GM15510 (cell line): Measurements from ENCODE around the gene CEBPA.

ENCODE experiments used
- POLR2A ChIP-seq: IDR thresholded peaks from 3 replicates; pipeline ENCODE4 v1.6.1; 2011; ENCODE audit warnings: borderline replicate concordance; ENCODE audit not compliant: insufficient read length; ENCODE audit errors: extremely low read depth

CEBPA gene

DNA sequence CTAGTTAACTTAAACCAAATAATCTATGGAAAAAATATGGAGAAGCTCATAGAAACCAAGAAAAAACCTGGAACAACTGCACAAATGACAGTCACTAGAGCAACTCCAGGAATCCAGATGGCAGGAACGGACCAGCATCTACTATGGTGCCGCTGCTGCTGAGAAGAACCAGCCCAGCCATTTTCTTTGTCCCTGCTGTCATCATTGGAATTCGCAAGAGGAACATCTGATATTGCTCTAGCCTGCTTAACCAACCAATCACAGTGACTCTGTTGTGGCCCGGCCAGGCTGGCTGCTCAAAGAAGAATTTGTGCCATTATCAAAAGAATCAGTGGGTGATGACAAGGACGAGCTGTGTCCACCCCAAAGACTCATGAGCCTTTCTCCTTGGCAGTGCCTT lies 33.1 kb upstream of the CEBPA start:
- TF ChIP-seq POLR2A = no peak

DNA sequence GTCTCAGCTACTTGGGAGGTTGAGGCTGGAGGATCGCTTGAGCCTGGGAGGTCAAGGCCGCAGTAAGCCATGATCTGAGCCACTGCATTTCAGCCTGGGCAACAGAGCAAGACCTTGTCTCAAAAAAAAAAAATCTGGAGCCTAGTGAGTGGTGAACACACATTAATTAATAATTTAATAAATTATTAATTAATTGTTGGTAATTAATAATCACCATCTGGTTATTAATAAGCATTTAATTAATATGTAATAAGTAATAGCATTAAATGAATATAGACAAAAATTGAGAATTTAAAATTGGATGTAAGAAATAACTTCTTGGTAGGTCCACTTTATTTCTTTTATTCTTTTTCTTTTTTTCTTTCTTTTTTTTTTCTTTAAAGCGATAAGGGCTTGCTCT lies 31.9 kb upstream of the CEBPA start:
- no peak for TF ChIP-seq POLR2A

DNA sequence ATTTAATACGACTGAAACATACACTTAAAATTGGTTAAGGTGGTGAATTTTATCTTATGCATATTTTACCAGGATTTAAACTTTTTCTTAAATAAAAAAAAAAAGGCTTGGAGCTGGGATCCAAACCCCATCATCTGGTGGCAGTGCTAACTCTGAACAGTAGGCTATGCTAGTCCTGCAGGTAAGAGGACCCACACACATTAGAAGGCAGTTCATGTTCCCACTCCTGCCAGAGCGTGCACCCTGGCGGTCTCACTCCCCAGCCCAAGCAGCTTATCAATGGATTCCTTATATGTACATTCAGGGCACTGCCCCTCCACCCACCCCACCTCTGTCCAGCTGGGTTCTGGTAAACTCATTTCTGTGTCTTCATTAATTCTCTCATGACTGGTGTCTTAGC lies 31.3 kb upstream of the CEBPA start:
- no peak for TF ChIP-seq POLR2A

DNA sequence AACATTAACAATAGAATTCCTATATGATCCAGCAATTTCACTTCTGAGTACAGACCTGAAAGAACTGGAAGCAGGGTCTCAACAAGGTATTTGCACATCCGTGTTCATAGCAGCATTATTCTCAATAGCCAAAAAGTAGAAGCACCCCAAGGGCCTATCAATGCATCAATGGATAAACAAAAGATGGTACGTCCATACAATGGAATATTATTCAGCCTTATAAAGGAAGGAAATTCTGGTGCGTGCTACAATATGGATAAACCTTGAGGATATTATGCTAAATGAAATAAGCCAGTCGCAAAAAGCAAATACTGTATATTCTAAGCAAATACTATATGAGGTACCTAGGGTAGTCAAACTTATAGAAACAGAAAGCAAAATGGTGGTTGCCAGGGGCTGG lies 30.8 kb upstream of the CEBPA start:
- no peak for TF ChIP-seq POLR2A

DNA sequence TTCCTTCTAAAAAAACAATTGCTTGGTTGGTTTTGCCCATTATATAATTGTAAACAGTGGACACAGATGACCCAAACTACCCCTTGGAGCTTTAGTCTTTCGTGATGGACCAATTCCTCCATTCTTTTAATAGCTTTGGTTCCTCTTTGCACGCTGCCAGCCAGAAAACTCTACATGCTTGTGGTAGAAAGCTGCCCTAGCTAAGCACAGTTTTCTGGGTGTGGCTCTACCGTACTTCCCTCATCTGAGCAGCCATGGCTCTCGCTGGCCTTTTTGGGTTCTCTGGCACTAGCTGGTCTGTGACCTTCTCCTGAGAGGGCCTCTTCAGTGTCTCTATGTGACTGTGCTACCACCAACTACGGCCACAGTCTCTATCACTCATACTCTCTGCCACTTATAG lies 29.9 kb upstream of the CEBPA start:
- no peak for TF ChIP-seq POLR2A

DNA sequence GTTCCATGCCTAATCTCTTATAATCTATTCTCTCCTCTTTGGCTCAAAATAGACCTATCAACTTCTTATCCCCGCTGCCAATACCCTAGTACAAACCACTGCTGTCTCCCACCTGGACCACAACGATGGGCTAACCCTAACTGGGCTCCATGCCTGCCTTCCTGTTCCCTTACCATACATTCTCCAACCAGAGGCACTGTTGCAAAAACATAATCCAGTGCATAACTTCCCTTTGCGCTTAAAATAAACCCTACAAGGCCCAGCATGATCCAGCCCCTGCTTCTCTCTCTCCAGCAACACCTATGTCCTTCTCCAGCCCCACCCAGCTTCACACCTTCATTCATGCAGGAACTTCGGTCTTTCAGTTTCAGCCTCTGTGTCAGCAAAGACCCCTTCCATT lies 27.4 kb upstream of the CEBPA start:
- no peak for TF ChIP-seq POLR2A

DNA sequence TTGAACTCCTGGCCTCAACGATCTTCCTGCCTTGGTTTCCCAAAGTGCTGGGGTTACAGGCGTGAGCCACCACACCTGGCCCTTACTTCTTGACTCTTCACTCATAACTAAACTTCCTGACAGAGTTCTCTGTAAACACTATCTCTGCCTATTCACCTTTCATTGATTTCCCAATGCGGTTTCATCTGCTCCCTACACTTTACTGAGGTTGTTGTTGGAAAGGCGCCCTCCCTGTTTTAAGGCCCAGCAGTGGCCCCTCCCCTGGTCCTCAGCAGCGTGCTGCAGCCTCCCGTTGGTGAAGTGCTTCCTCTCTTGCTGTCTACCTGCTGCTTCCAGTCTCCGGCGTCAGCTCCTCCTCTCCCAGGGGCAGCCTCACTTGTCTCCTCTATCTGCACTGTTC lies 26.7 kb upstream of the CEBPA start:
- TF ChIP-seq POLR2A = no peak

DNA sequence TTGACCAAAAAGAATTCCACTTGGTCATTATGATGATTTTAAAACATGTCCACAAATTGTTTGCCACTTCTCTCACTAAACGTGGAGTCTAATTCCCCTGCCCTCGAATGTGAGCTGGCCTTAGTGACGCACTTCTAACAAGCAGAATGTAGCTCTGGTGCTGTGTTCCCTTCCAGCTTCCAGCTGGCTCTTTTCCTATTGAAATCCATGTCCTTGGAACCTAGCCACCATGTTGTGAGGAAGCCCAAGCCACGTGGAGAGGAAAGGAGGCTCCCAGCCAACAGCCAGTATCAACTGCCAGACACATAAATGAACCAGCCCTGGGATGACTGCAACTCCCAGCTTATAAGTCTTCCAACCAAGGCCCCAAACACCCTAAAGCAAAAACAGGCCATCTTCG lies 23.6 kb upstream of the CEBPA start:
- no peak for TF ChIP-seq POLR2A

DNA sequence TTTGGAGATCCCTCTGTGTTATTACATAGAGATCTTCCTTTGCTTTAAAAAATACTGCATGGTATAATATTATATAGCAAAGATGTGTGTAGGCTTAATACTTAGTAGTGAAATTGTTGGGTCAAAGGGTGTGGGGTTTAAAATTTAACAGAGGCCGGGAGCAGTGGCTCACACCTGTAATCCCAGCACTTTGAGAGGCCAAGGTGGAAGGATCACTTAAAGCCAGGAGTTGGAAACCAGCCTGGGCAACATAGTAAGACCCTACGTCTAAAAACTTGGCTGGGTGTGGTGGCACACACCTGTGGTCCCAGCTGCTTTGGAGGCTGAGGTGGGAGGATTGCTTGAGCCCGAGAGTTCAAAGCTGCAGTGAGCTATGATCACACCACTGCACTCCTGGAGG lies 22.3 kb upstream of the CEBPA start:
- no peak for TF ChIP-seq POLR2A

DNA sequence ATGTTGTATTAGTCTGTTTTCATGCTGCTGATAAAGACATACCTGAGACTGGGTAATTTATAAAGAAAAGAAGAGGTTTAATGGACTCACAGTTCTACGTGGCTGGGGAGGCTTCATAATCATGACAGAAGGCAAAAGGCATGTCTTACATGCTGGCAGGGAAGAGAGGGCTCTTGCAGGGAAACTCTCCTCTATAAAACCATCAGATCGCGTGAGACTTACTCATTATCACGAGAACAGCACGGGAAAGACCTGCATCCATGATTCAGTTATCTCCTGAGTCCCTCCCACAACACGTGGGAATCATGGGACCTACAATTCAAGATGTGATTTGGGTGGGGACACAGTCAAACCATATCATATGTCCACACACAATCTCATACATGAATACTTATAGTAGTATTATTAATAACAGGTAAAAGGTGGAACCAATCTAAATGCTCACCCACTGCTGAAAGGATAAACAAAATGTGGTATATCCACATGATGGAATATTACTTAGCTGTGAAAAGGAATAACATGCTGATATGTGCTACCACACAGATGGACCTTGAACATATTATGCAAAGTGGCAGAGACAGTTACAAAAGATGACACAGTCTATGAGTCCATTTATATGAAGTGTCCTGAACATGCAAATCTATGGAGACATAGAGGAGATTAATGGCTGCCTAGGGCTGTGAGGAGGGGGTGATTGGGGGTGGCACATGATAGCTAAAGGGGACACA lies 20.9 kb upstream of the CEBPA start:
- TF ChIP-seq POLR2A = no peak

DNA sequence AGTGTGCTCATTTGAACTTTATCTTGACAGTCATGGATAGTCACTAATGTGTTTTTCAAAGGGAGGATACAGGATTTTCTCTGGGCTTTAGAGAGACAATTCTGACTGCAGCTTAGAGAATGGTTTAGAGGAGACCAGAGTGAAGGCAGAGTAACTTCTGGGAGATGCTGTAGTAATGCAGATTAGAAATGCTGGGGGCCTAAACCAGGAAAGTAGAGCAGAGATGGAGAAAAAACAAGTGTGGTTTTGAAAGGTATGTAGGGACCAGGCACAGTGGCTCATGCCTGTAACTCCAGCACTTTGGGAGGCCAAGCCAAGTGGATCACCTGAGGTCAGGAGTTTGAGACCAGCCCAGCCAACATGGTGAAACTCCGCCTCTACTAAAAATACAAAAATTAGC lies 18.3 kb upstream of the CEBPA start:
- no peak for TF ChIP-seq POLR2A

DNA sequence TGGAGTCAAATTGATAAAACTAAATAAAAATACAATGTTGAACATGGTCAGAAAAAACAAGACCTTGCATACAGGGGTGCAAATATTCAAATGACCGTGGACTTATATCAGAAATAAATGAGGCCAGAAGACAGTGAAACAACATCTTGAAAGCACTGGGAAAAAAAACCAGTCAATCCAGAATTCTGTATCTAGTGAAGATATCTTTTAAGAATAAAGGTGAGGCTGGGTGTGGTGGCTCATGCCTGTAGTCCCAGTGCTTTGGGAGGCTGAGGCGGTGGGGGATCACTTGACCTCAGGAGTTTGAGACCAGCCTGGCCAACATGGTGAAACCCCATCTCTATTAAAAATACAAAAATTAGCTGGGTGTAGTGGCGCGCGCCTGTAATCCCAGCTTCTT lies 15.2 kb upstream of the CEBPA start:
- TF ChIP-seq POLR2A = no peak

DNA sequence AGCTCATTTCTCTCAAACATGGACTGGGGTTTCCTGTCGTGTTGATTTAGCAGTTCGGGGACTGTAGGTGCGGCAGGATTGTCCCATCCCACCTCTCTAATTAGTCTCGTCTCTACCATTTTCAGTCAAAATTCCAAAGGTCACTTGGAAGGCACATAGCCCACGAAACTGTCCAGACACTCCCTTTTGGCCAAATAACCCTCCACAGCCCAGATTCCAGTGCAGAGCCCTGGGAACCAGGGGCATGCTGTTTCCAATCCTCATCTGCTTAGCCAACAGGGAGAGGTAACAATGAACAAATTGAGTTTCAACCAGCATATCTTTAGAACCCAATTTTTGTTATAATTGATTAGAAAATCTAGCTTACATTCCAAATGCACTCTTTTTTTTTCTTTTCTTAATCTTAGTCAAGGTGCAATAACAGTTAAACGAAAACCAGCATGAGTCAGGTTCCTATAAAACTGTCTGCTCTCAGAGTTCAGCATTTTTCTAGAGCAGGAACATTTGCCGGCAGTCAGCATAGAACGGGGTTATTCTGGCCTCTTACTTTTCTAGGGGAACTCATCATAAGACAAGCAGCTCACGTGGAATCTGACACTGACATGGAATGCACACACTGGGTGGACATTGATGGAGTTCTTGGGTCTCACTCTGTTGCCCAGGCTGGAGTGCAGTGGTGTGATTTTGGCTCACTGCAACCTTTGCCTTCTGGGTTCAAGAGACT lies 14.4 kb upstream of the CEBPA start:
- no peak for TF ChIP-seq POLR2A

DNA sequence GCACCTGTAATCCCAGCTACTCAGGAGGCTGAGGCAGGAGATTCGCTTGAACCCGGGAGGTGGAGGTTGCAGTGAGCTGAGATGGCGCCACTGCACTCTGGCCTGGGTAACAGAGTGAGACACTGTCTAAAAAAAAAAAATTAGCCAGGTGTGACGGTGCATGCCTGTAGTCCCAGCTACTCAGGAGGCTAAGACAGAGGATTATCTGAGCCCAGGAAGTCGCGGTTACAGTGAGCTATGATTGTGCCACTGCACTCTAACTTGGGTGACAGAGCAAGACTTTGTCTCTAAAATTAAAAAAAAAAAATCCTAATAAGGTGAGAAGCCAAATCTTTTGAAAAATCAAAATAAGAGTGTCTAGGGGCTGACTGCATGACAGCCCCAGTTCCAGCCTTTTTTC lies 9.7 kb upstream of the CEBPA start:
- TF ChIP-seq POLR2A = no peak

DNA sequence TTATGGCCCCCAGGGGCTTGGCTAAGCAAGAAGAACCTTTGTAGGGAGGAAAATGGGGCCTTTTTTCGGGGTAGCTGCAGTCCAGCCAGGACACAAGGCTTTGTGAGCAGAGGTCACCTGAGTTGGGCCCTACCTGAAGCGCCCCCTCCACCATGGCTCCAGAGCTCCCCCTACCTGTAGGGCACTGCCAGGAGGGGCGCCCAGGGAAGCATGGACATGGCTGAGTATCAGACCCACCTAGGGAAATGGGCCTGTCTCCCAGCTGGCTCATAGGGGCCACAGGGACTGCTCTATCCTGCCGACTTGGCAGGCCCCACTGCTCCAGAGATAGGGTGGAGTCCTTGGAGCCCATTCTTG lies 9.0 kb upstream of the CEBPA start:
- TF ChIP-seq POLR2A = no peak

DNA sequence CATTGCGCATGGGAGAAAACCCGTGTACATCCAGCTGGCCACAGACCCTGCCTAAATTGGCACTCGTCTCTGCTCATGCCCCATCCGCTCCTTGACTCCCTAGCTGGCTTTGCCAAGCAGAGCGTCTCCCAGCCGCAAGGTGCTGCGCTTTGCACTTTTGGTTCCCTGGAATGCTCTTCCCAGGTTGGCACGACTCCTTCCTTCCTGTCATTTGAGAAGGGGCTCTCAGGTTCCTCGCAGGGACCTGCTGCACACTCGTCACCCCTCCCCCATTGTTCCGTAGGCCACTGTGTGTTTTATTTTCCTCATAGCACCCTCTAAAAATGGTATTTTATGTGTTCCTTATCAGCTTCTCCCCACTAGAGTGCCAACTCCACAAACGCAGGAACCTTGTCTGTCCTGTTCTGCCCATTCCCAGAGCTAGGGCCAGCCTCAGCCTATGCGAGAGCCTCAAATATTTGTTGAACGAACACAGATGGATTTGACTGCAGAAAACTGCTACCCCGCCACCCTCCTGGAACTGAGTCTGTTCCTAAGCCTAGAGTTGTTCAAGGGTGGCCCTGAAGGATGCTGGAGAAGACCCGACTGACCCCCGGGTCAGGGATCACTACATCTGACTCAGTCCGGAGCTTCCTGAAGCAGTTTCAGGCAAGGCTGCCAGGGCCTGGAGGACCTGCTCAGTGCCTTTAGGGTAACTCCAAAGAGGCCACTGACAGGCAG lies 8.4 kb upstream of the CEBPA start:
- no peak for TF ChIP-seq POLR2A

DNA sequence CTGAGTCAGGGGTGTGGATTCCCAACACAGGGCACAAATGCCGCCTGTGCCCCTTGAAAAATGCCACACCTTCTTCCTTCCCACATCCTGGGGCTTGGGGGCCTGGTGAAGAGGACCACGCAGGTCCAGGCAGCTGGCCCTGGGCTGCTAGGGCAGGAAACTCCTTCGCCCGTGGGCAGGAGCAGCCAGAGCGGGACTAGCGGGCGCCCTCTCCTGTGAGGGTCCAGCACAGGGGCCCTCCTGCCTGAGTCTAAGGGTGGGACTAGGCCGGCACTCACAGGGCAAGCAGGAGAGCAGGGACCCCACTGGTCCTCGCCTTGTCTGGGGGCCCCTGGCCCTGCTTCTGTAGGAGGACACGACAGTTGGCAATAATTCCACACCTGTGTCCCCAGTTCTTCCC lies 7.5 kb upstream of the CEBPA start:
- TF ChIP-seq POLR2A = no peak
